GM19397 (cell line): Measurements from ENCODE around the gene AK9.

Experiments used
- ATAC-seq: cut with Tn5 transposase; IDR thresholded peaks from one replicate; pipeline ENCODE4 v1.9.1; 2021; ENCODE audit warnings: mild to moderate bottlenecking, moderate library complexity; ENCODE audit not compliant: unreplicated experiment

AK9 gene

DNA sequence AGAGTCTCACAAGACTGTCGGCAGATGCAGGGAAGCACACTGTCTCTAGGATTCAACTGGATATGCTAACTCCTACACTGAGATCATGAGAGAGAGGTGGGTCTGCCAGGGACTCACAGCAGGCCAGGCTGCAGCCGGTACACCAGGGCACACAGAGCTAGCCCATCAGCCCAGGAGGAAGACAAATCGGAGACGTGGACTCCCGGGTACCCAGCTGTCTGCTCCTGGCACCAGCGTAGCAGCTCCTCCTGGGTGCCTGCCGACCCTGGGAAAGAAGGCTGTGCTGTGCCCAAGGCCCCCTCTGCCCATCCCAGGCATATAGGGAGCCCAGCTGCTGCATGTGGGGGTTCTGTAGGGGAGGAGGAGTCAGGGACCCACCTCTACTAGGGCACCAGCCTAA is 242.4 kb downstream of the AK9 start:
- ATAC-seq = no peak

- no peak for ATAC-seq
Measured at GRCh38 chr6:109447878-109448555, 243.0 kb downstream of the AK9 start.

DNA sequence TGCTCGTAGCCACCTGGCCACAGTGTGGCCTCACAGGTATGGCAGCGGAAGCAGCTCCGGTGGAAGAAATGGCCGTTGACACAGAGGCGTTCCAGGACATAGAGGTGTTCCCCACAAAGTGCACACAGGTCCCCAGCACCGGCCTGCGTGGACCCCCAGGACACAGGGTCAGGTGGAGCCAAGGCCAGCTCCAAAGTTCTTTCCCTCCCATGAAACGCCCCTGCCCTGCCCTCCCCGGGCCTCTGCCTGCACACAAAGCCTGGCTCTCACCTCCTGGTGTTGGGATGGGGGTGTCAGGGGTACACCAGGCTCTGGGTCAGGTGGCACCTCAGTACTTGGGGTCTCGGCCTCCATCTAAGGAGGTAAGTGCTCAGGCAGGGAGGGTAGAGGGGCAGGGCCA is 243.9 kb downstream of the AK9 start:
- no peak for ATAC-seq

DNA sequence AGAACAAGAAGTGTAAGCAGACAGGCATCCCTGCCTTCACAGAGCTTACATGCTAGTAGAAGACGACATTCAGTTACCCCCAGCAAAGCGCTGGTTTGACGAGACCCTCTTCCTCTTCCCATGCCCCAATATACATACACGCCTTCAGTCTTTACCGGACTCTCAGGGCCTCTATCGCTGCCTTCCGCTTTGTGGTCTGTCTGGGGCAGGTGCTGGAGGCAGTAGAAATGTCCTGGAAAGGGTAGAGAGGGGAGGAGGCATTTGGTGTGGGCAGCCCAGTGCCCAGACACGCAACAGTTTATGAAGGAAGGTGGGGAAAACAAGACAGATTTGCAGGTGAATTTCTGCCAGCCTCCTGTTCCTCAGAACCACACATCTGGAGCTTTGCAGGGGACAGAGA is 244.5 kb downstream of the AK9 start:
- ATAC-seq = no peak

GRCh38 chr6:109446072-109446471 is 244.9 kb downstream of the AK9 start:
- no peak for ATAC-seq

DNA sequence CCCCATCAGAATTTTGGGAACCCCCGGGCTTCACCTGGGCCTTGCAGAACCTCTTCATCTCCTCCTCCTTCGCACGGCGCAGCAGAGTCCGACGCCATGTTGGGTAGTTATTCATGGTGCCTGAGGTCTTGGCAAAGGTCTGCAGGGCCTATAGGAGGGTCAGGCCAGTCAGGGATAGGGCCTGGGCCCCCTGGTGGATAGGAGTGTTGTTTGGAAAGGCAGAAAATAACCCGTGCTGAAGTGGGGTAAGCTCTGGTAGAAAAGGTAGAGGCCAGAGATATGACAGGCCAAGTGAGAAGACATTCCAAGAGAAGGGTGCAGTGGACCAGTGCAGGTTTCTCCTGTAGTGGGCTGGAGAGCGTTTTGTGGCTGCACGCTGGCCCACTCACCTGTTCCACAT is 245.6 kb downstream of the AK9 start:
- no peak for ATAC-seq

DNA sequence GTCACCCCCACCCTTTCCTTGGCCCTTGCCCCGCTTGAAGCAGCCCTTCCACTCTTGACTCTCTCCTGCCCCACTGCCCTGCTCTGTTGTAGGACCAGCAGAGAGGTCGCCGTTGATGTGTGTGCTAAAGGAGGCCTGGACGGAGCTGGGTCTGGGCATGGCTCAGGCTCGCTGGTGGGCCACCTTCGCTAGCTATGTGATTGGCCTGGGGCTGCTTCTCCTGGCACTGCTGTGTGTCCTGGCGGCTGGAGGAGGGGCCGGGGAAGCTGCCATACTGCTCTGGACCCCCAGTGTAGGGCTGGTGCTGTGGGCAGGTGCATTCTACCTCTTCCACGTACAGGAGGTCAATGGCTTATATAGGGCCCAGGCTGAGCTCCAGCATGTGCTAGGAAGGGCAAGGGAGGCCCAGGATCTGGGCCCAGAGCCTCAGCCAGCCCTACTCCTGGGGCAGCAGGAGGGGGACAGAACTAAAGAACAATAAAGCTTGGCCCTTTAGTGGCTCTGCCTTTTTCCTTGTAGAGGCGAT is 247.5 kb downstream of the AK9 start:
- no peak for ATAC-seq
